GM18517 (cell line): ENCODE results near the gene RNF187.
"Not testable (repeated sequence)": the region's sequence is repeated elsewhere in the genome, so short reads cannot be mapped to it uniquely, and the experiment has no call there.

ENCODE experiments used
- ATAC-seq: cut with Tn5 transposase; IDR thresholded peaks from one replicate; pipeline ENCODE4 v1.9.1; 2021; ENCODE audit warnings: mild to moderate bottlenecking, moderate library complexity; ENCODE audit not compliant: unreplicated experiment

Gene RNF187

GRCh38 chr1:228459091-228459993 is 27.8 kb upstream of the RNF187 start:
- ATAC-seq, result no peak

- ATAC-seq, result no peak
Observed at GRCh38 chr1:228460821-228461220, 26.4 kb upstream of the RNF187 start.

GRCh38 chr1:228462560-228462959 is 24.6 kb upstream of the RNF187 start:
- ATAC-seq, result no peak

DNA sequence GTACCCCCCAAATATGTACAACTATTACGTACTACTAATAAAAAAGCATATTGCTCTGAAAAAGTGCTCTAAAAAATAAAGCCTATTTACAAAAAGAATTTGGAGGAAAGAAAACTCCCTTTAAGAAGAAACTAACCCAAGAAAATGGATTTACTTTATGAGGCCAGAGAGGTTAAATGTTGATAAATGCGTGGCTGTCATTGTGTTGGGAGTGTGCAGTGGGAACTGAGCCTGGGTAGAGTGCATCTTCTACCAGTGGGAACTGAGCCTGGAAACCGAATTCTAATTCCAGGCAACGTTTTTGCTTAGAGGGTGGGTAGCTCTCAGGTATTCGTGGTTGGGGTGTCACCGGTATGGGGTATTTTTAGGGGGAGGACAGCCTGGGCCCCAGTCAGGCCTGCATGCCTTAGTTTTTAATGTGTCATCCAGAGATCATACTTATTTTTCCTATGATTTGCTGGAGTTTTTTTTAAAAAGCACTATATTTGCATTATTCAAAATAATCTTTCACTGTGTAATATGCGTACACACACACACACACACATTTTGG is 24.1 kb upstream of the RNF187 start:
- ATAC-seq, result no peak

GRCh38 chr1:228463559-228464455 is 23.4 kb upstream of the RNF187 start:
- peak; percentile 52 for ATAC-seq

DNA sequence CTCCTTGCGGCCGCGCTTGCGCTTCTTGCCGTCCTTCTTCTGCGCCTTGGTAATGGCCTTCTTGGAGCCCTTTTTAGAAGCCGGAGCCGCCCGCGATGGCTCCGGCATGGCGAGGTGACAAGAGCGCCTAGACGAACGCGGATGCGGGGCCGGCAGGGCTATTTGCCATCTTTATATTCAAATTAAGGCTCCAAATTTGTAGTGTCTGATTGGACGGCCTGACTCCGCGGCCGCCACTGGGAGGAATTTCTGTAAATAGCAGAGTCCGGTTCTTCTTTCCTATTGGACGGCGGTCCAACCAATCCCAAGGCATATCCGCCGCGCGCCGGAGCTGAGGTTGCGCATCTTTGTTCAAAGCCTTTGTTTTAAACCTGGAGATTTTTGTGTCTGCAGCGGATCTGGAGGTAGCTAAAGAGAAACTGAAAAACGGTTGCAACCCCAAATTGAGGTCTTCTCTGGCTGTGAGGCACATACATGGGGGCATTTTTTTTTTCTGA is 22.6 kb upstream of the RNF187 start:
- peak; percentile 87 for ATAC-seq

GRCh38 chr1:228465141-228465540 is 22.0 kb upstream of the RNF187 start:
- no peak for ATAC-seq

- no peak for ATAC-seq
Observed at GRCh38 chr1:228465571-228466146, 21.5 kb upstream of the RNF187 start.

DNA sequence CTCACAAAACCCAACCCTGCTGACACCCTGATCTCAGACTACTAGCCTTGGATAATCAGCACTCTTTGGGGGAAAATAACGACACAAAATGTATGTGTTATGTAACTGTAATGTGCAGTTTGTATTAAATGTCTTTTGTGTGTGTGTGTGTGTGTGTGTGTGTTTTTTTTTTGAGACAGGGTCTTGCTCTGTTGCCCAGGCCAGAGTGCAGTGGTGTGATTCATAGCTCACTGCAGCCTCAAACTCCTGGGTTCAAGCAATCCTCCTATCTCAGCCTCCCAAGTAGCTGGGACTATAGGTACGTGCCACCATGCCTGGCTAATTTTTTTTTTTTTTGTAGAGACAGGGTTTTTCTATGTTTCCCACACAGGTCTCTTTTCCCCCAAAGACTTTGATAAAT is 19.0 kb upstream of the RNF187 start:
- not testable (repeated sequence) for ATAC-seq

DNA sequence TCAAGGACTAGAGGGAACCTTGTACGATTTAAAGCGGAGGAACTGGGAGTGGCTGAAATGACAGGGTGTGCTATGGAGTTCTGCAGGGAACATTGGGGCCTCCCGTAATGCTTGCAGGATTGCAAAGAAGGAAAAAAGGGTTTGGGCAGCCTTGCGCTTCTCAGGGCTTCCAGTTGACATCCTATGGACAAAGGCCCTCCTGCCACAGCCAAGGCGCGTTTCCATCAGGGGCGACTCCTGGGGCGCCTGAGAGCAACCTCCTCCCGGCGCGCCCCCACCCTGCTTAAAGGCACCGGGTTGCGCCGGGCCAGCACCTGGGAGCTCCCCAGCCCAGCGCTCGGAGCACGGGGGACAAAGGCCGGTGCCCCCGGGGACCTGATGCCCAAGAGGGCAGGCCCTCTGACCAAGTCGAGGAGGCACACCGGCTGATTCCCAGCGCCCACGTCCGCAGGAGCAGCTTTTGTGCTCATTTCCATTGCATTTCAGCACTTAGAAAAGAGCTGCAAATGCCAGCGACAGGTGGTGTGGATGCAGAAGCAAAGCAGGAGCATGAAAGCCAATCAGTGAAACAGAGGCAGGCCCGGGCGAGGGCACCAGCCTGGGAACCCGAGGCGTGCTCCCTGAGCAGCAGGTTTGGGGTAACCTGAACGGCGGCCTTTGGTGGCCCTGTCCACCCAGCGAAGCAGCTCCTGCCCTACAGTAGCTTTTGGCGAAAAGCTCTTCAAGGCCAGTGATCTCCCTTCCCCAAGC is 17.6 kb upstream of the RNF187 start:
- no peak for ATAC-seq

GRCh38 chr1:228471154-228471761 is 15.9 kb upstream of the RNF187 start:
- no peak for ATAC-seq

GRCh38 chr1:228471762-228472398 is 15.3 kb upstream of the RNF187 start:
- ATAC-seq, result no peak

GRCh38 chr1:228472655-228473054 is 14.5 kb upstream of the RNF187 start:
- ATAC-seq, result no peak

- ATAC-seq, result no peak
Observed at GRCh38 chr1:228474507-228474906, 12.7 kb upstream of the RNF187 start.

GRCh38 chr1:228475812-228476211 is 11.4 kb upstream of the RNF187 start:
- no peak for ATAC-seq

DNA sequence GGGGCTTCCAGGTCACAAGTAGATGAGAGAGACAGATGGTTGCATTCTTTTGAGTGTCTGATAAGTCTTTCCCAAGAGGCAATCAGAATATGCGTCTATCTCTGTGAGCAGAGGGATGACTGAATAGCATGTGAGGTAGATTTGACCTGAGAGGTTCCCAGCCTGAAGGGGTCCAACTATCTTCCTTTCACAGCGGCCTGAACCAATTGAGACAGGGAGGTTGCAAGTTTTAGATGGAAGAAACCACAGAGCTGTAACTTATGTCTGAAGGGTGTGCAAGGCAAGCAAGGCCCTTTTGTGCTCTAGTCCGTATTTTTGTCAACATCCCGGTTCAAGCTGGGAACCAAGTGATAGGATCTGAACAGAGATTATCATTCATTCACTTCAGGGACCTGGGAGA is 9.9 kb upstream of the RNF187 start:
- no peak for ATAC-seq

DNA sequence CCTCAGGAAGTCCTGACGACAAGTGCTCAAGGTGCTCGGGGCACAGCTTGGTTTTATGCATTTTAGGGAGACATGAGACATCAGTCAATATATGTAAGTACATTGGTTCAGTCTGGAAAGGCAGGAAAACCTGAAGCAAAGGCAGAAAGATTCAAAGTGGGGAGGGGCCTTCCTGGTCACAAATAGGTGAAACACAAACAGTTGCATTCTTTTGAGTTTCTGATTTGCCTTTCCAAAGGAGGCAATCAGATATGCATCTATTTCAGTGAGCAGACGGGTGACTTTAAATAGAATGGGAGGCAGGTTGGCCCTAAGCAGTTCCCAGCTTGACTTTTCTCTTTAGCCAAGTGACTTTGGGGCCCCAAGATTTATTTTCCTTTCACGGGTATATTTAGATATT is 8.9 kb upstream of the RNF187 start:
- ATAC-seq, result no peak

GRCh38 chr1:228478912-228479711 is 8.1 kb upstream of the RNF187 start:
- ATAC-seq, result no peak

GRCh38 chr1:228483789-228484188 is 3.4 kb upstream of the RNF187 start:
- ATAC-seq, result no peak
